ENCODE results near the gene VPS13C. TPM values are rescaled to one million over a fixed set of nuclear protein-coding genes. Genes with fewer than 3 reads are reported as not detected.

Gene VPS13C
- total RNA-seq, 1 experiment from 2014 or later = 47.3 TPM

DNA sequence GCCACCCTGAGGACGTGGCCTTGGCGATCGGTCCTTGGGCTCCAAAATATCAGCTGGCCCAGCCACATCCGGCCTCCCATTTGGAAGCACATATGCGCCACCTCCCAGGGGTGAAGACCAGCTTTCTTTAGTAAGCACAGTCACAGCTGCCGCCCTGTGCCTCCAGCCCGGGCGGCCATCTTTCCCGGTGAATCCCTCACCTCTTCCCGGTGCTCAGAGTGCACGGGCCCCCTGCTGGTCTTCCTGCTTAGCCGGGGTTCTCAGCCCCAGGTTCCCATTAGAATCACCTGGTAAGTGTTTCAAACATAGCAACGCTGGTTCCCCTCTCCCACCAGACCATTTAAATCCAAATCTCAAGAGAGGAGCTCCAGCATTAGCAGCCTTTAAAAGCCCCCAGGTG lies 232.2 kb downstream of the VPS13C start:
- no TSS peak for BruUV-seq (replicated peaks)
- TF ChIP-seq TCF7L2 (IDR thresholded peaks at IDR 0.05; ENCODE audit: low read depth, low read length) = no peak
- TF ChIP-seq, protein P1, sequence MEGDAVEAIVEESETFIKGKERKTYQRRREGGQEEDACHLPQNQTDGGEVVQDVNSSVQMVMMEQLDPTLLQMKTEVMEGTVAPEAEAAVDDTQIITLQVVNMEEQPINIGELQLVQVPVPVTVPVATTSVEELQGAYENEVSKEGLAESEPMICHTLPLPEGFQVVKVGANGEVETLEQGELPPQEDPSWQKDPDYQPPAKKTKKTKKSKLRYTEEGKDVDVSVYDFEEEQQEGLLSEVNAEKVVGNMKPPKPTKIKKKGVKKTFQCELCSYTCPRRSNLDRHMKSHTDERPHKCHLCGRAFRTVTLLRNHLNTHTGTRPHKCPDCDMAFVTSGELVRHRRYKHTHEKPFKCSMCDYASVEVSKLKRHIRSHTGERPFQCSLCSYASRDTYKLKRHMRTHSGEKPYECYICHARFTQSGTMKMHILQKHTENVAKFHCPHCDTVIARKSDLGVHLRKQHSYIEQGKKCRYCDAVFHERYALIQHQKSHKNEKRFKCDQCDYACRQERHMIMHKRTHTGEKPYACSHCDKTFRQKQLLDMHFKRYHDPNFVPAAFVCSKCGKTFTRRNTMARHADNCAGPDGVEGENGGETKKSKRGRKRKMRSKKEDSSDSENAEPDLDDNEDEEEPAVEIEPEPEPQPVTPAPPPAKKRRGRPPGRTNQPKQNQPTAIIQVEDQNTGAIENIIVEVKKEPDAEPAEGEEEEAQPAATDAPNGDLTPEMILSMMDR (IDR thresholded peaks at IDR 0.05) = peak; percentile 22
- TF ChIP-seq SIN3A (IDR thresholded peaks at IDR 0.05; ENCODE audit: borderline replicate concordance, insufficient read depth, low read depth, low read length) = no peak
- TF ChIP-seq POLR2AphosphoS5 (IDR thresholded peaks at IDR 0.05; ENCODE audit: low read depth, low read length) = no peak
- TF ChIP-seq, protein P2, sequence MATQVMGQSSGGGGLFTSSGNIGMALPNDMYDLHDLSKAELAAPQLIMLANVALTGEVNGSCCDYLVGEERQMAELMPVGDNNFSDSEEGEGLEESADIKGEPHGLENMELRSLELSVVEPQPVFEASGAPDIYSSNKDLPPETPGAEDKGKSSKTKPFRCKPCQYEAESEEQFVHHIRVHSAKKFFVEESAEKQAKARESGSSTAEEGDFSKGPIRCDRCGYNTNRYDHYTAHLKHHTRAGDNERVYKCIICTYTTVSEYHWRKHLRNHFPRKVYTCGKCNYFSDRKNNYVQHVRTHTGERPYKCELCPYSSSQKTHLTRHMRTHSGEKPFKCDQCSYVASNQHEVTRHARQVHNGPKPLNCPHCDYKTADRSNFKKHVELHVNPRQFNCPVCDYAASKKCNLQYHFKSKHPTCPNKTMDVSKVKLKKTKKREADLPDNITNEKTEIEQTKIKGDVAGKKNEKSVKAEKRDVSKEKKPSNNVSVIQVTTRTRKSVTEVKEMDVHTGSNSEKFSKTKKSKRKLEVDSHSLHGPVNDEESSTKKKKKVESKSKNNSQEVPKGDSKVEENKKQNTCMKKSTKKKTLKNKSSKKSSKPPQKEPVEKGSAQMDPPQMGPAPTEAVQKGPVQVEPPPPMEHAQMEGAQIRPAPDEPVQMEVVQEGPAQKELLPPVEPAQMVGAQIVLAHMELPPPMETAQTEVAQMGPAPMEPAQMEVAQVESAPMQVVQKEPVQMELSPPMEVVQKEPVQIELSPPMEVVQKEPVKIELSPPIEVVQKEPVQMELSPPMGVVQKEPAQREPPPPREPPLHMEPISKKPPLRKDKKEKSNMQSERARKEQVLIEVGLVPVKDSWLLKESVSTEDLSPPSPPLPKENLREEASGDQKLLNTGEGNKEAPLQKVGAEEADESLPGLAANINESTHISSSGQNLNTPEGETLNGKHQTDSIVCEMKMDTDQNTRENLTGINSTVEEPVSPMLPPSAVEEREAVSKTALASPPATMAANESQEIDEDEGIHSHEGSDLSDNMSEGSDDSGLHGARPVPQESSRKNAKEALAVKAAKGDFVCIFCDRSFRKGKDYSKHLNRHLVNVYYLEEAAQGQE (IDR thresholded peaks at IDR 0.05; ENCODE audit: insufficient read depth in 1 of 2, low read depth in 2 of 2, low read length in 1 of 2) = no peak
- no peaks in the 10 kb centered on the region; the same call in 1 of the 2 replicates for H3K27me3 ChIP-seq (ENCODE audit: control insufficient read depth, insufficient read depth, low read length)
- no peaks in the 10 kb centered on the region for H3K4me1 ChIP-seq (ENCODE audit: control insufficient read depth, insufficient read depth, low read length)
- intact Hi-C loops (cut with micrococcal nuclease; ENCODE audit: unreplicated experiment) = no loop called here
- in situ Hi-C loops (cut with HindIII; ENCODE audit: low pct_unique_long_range_greater_than_20kb, low sequenced_read_pairs) = no loop called here
- H3K9me3 ChIP-seq (ENCODE audit: control insufficient read depth, insufficient read depth, low read depth, low read length) = no peaks in the 10 kb centered on the region
- ATAC-seq (no peak), DNase-seq (ENCODE audit: low read depth, low spot score) (no peak)
- H3K27ac ChIP-seq (ENCODE audit: low read length) = no peak overlapping the region
- no peak overlapping the region for H3K4me3 ChIP-seq (ENCODE audit: low read depth in 2 of 2, low read length in 2 of 2)
- POLR2A ChIA-PET = no interaction called here
- H3K36me3 ChIP-seq (ENCODE audit: control insufficient read depth, insufficient read depth, low read length) = no peaks in the 10 kb centered on the region
- CTCF ChIA-PET = interaction anchor here (1.0 kb wide), 1 partner anchor 101 kb away, joined by 4 read pairs; no protein-coding TSS in a partner anchor

DNA sequence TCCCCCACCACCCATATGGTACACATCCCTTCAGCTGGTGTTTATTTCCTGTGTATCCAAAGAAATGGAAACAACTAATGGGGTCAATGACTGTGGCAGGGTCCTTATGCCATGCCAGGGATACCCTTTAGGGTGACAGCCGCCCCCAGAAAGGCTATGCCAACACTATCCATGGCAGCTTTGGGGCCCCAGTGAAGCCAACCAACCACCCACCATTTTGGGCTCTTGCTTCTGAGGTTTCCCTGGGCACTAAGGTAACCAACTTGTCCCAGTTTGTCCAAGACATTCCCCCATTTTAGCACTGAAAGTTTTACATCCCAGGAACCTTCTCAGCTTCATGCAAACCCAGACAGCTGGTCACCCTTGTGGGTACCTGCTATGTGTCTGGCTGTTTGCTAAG lies 233.1 kb downstream of the VPS13C start:
- in situ Hi-C loops (cut with HindIII; ENCODE audit: low pct_unique_long_range_greater_than_20kb, low sequenced_read_pairs) (no loop called here), intact Hi-C loops (cut with micrococcal nuclease; ENCODE audit: unreplicated experiment) (no loop called here)
- BruUV-seq (replicated peaks) = no TSS peak
- H3K9me3 ChIP-seq (ENCODE audit: control insufficient read depth, insufficient read depth, low read depth, low read length) = no peaks in the 10 kb centered on the region
- DNase-seq (ENCODE audit: low read depth, low spot score) (no peak), ATAC-seq (no peak)
- TF ChIP-seq, protein P1 (IDR thresholded peaks at IDR 0.05) = no peak
- no peak for TF ChIP-seq TCF7L2 (IDR thresholded peaks at IDR 0.05; ENCODE audit: low read depth, low read length)
- TF ChIP-seq, protein P2 (IDR thresholded peaks at IDR 0.05; ENCODE audit: insufficient read depth in 1 of 2, low read depth in 2 of 2, low read length in 1 of 2) = no peak
- TF ChIP-seq POLR2AphosphoS5 (IDR thresholded peaks at IDR 0.05; ENCODE audit: low read depth, low read length) = no peak
- no peak for TF ChIP-seq SIN3A (IDR thresholded peaks at IDR 0.05; ENCODE audit: borderline replicate concordance, insufficient read depth, low read depth, low read length)
- no peaks in the 10 kb centered on the region for H3K36me3 ChIP-seq (ENCODE audit: control insufficient read depth, insufficient read depth, low read length)
- no peaks in the 10 kb centered on the region; the same call in 1 of the 2 replicates for H3K27me3 ChIP-seq (ENCODE audit: control insufficient read depth, insufficient read depth, low read length)
- H3K4me1 ChIP-seq (ENCODE audit: control insufficient read depth, insufficient read depth, low read length) = no peaks in the 10 kb centered on the region
- H3K4me3 ChIP-seq (ENCODE audit: low read depth in 2 of 2, low read length in 2 of 2) = no peak overlapping the region
- H3K27ac ChIP-seq (ENCODE audit: low read length) = no peak overlapping the region
- ChIA-PET POLR2A (no interaction called here), CTCF (no interaction called here)
